HG03280 (cell line): Measurements from ENCODE around the gene SURF1.
A peak's percentile ranks its signal among the peaks of the same experiment; 100 is the strongest.

Source experiments
- ATAC-seq: cut with Tn5 transposase; IDR thresholded peaks from one replicate; pipeline ENCODE4 v1.9.1; 2021; ENCODE audit warnings: mild to moderate bottlenecking, moderate library complexity; ENCODE audit not compliant: unreplicated experiment

The SURF1 gene

DNA sequence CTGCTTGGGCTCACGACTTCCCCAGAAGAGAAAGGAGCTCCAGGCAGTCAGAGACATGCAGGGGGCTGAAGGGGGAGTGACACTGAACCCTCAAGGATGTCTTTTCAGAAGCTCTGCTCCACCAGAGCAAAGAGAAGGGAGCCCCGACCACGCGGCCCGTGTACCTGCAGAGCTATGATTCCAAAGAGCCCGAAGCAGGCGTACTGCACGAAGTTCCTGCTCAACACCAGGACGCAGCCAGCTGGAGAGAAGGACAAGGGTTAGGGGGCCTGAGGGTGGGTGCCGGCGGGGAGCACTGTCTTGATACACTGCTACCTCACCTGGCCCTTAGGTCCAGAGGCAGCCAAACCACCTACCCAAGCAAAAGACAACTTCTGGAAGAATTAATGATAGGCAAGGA lies 10.1 kb upstream of the SURF1 start:
- no peak for ATAC-seq

DNA sequence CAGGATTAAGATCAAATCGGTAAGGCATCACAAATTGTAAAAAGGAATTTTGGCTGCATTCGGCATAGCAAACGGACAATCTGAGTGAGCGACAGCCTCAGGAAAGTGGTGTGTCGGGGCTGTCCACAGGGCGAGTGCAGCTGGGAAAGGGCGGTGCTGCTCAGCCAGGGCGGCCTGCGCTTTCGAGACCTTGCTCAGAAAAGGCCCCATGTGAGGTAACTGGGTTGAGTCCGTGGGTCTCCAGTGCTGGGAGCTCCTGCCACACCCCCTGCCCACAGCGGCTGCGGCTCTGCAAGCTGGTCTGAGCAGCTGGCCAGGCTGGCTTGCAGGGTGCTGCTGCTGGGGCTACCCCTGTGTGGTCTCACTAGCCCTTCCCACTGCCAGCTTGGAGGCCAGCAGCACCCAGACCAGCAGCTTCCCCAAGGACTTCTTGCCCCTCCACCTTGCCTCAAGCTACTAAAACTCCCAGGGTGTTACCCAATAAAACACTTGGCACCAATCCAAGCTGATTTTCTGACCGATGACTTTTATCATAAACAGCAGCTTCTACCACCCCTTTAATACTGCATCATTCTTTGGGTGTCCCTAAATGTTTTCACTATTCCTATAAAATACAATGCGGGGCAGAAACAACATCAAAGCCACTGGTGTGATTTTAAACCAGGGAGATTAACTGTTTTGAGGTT lies 6.2 kb upstream of the SURF1 start:
- ATAC-seq, result no peak

DNA sequence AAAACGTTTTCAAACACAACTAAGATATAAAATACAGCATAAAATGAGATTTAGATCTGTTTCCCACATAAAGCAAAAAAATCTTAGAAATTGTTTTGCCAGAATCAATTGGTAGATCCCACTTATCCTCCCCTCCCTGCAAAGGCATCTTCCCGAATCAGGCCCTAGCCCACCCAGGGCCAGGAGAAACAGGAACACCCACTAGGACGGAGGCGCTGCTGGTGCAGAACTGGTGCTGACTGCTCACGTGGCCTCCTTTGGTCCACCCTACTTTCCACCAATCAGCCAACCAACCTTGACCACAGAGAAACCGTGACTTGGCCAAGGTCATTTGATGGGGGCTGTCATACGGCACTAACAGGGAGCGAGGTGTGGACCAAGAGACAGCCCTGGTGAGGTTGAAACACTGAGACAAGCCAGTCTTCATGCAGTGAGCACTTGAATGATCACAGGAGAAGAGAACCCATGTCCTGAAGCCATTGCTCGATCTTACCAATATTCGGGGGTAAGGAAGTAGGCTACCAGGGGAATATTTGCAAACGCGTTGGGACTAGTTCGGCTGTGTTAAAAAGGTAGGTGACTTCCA lies 5.3 kb upstream of the SURF1 start:
- ATAC-seq, result no peak

DNA sequence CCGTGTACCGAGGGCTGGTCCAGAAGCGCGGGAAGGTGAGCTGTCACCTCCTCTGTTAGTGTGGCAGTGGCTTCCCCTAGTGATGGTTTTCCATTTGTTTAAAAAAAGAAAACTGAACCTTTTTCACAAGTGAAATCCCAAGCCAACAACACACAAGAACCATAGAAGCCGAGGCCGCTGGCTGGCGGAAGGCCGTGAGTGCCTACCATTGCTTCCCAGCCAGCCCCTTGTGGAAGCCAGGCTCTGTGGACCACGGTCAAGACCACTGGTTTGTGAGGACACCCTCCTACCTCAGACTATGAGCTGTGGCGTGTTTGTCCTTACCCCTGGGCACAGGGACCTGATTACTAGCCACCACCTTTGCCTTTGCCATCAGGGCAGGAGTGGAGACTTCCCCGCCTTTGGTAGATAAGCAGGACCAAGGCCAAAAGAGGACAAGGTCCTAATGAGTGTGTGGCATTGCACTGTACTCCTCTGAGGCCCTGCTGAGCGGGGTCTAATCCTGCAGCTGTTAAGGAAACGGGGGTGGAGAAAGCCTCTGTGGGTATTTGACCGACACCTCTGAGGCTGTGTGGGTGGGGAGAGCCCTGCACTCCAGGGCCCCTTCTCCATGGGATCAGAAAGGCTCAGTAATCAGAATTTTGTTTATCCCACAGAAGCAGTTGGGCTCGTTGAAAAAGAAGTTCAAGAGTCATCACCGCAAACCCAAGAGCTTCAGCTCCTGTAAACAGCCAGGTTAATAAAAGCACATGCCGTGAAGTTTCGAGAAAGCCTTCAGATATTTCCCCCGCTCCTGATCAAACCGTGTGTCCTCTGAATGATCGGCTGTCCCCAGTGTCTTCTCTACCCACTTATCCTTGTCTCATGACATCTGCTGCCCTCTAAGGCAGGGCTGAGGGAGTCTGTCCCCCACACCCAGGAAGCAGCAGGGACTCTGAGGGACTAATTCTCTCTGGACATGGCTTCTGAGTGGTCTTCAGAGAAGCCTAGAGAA lies 4.4 kb upstream of the SURF1 start:
- no peak for ATAC-seq

DNA sequence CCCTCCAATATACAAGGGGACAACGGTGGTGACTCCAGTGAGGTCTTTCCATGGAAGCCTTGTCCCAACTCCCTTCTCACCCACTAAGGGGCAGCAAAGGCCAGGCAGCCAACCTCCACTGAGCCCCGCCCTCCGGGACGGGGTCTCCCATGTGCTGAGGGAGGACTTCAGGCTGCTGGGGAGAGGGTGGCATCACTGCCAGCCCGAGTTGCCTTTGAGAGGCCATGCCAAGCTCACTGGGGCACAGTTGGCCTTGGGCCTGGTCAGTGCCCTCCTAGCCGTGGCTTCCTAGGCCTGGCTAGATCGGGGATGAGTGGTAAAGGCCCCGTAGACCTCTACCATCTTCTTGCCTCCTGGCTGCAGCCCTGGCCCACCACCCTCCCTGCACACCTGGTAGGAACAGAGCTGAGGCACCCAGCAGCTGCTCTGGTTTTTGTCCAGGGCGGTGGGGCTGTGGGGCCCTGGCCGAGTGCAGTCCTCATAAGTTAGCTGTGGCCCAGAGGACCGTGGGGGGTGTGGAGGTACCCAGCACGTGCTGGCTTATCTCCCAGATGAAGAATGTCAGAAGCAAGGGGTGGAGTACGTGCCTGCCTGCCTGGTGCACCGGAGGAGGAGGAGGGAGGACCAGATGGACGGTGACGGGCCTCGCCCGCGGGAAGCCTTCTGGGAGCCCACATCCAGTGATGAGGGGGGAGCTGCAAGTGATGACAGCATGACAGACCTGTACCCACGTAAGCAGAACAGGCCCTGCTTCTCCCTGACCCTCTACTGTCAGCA lies 3.3 kb upstream of the SURF1 start:
- no peak for ATAC-seq

DNA sequence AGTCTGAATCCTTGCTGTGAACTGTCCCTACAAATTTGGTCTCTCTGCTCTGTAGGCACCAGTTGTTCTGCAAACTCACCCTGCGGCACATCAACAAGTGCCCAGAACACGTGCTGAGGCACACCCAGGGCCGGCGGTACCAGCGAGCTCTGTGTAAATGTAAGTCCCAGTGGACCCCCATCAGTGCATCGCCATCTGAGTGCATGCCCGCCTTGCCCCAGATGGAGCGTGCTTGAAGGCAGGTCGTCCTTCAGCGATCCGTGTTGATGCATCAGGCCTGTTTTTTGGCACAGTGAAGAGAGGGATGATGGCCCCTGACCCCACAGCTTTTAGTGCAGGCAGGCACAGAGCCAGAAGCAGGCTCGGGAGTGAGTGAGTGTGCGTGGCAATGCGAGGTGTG lies 1.4 kb upstream of the SURF1 start:
- ATAC-seq, result no peak

GRCh38 chr9:133355881-133356357 lies 368 bp downstream of the SURF1 start:
- ATAC-seq, result peak; percentile 28

- no peak for ATAC-seq
These were observed 1.5 kb downstream of the SURF1 start for GRCh38 chr9:133354766-133355165.

DNA sequence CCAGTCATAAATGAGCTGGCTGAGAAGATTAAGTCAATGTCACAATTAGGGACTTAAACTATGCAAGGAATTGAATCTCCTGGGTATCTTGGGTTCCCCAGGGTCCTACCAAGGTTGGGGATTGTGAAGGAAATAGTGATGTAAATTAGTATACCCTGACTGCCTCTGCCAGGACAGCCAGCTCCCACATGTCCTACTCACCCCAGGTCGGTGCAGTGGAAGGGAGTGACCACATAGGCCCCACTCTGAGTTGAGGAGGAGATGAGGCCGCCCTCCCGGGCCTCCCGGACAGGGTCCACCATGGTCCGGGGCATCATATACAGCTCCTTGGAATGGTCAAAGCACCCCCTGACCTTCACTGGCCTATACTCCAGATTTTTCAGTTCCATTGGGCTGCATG lies 2.7 kb downstream of the SURF1 start:
- no peak for ATAC-seq

GRCh38 chr9:133352635-133353340 lies 3.5 kb downstream of the SURF1 start:
- ATAC-seq, result no peak

- ATAC-seq, result no peak
These were observed 4.2 kb downstream of the SURF1 start for GRCh38 chr9:133351908-133352634.

GRCh38 chr9:133351526-133351907 lies 4.8 kb downstream of the SURF1 start:
- ATAC-seq, result no peak

DNA sequence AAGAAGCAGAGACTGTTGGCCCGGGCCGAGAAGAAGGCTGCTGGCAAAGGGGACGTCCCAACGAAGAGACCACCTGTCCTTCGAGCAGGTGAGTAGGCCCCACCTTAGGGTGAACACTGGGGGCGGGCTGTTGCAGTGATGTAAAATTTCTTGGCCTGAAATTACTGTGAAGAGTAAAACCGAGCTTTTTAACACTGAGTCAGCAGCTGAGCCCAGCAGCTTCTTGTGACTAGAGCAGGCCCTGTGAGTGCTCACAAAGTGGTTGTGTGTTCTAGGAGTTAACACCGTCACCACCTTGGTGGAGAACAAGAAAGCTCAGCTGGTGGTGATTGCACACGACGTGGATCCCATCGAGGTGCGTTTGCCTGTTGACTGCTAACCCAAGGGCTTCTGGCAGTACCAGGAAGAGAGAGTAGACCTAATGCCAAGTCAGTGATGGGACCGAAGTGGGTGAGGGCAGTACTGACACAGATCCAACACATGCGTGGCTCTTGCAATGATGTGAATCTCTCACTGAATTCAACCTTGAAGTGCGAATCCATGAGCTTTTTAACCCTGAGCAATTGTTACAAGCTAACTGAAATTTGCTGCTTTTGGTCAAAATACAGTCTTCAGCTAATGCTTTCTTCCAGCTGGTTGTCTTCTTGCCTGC lies 6.2 kb downstream of the SURF1 start:
- ATAC-seq, result no peak

GRCh38 chr9:133348718-133349573 lies 7.3 kb downstream of the SURF1 start:
- ATAC-seq, result no peak

DNA sequence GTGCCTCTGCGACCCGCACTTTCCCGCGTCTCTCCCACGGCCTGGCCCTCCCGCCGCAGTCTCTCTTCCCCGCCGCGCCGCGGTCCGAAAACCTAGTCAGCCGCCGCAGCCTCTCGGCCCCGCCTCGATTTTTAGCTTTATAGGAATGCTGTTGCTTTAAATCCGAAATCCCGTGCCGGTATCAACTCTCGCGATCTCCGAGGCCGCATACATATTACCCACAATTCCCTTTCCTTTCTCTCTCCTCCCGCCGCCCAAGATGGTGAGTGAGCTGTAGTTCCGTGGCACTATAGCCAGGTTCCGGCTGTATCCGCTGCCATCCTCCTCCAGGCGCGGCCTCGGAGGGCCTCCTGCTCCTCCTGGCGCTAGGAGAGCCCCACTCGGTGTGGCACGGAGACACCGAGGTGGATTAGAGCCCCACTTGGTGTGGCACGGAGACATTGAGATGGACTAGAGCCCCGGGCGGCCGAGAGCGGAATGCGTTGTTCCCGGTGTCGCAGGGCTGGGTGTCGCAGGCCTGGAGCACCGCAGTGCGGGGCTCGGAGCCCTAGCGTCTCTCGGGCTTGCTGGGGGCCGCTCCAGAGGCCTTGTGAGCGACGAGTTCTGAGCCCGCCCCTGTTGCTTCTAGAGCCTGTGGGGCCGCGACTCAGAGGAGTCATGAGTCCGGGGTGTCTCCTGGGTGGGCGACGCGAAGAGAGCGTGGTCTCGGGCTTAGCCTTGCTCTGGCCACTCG lies 8.1 kb downstream of the SURF1 start, which contains the start of the genes MED22 and RPL7A:
MED22 (minus strand) TSS at position 147 of the 733 bp plus-strand sequence. CDS start 1,469 bp downstream, outside the sequence.
RPL7A (plus strand) TSS at position 234 of the 733 bp plus-strand sequence; CDS start at position 260, 26 bp downstream.
- ATAC-seq, result peak; percentile 71

- ATAC-seq, result peak; percentile 23
These were observed 8.7 kb downstream of the SURF1 start for GRCh38 chr9:133347515-133347984.
